NCI-H2107 (cell line): ENCODE results near the gene RBM4.

Experiments used
- DNase-seq: peaks from one replicate; lab custom pipeline; 2025; lab: John Stamatoyannopoulos, UW

RBM4 gene

DNA sequence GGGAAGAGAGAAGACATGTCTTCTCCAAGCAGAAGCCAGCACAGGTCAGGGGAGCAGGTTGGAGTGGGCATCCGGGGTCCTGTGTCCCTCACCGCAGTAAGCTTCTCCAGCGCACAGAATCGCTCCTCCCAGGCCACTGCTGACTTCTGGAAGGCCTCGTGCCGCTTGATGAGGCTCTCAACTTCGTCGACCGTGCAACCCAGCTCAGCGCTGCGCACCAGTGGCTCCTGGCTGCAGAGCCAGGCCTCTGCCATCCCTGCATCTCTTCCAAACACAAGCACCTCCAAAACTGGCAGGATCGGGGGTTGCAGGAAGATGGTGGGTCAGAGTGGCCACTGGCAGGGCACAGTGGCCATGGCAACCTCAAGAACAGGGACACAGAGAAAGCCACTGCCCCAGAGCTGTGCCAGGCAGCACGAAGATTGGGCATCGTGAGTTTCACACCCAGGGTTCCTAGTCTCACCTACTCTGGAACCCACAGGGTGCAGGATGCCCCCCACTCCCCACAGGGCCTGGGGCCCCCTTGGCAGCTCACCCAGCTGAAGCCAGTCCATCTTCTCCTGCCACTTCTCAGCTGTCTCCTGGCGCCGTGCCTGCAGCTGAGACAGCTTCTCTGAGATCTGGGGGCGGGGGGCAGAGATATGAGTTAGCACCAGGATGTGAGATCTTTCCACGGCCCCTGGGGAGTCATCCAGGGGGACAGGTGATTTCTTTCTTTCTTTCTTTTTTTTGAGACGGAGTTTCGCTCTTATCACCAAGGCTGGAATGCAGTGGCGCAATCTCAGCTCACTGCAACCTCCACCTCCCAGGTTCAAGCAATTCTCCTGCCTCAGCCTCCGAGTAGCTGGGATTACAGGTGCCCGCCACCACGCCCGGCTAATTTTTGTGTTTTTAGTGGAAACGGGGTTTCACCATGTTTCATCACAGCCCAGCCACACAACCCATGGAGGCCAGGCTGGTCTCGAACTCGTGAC, 50.3 kb downstream of the RBM4 start:
- DNase-seq, result no peak

DNA sequence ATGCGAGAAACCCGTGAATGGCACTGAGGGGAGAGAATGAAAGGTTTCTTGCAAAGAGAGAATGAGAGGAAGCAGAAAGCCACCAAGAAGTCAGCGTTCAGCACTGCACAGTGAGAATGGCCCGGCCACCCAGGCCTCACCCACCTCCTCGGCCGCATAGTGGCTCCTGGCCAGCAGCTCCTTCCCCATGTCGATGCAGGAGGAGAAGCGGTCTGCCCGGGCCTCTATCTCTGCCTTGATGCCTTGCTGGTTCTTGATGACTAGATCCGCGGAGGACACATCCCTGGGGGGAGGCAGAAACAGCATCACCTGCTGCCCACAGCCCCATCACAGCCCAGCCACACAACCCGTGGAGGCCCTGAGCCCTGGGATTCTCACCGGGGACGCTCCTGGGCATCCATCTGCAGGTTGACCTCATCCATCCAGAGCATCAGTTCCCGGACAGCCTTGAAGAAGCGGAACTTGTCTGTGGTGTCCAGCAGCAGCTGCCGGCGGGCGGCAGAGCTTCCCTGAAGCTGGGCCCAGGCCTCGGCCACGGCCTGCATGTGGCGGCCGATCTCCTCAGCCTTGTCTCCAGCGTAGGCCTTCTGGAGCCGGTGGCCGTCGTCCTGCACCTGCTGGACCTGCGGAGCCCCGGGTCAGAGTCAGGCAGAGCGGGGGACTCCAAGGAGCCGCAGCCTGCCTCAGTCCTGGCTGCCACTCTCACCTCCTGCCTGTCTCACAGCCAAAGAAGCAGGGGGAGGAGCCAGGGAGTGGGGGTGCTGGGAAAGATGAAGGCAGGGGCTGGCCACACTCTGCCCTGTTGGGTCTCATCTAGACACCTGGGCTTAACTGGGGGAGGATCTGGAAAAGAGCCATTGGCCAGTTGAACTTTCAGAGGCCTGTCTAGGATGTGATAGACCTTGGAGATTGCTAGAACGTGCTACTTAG, 51.4 kb downstream of the RBM4 start:
- DNase-seq, result no peak

DNA sequence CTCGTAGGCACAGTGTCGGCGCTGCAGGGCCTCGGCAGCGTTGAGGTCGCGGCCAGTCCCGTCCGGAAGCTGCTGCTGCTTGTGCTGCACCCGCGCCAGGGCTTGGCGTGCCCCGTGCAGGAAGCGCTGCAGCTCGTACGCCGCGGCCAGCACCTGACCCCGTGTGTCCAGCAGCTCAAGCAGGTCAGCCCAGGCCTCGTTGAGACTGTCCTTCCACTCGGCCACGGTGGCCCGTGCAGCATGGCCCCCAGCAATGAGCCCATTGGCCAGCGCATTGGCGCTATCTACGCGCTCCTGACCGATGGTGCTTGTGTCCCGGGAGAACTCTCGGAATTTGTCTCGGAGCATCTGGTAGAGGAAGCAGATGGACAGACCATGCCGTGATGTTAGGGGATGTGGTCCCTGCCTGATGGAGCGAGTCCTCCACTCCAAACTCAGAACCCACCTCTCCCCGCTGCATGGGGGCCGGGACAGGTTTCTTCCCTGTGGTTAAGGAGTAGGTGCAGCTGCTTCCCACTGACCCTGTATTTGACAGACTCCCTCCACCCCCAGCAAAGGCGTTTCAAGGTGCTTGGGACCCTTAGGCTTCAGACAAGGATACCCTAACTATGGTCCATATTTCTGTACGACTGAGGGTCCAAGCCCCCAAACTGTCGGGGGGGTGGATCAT, 52.9 kb downstream of the RBM4 start:
- DNase-seq, result no peak

DNA sequence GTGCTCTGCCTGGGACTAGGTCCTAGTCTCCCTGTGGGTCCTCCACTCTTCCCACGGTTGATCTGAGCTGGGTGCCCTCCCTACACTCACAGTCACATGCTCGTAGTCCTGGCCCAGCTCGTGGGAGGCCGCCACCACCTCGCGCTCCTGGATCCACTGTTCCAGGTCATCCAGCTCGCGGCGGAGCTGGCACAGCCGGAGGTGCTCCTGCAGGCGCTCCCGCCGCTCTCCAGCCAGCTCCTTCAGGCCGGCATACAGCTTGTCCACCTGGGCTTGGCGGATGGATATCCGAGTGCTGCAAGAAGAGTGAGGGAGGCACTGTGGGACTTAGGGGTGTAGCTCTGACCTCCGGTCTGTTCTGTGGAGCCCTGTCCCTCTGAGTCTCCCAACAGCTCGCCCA, 53.9 kb downstream of the RBM4 start:
- no peak for DNase-seq

DNA sequence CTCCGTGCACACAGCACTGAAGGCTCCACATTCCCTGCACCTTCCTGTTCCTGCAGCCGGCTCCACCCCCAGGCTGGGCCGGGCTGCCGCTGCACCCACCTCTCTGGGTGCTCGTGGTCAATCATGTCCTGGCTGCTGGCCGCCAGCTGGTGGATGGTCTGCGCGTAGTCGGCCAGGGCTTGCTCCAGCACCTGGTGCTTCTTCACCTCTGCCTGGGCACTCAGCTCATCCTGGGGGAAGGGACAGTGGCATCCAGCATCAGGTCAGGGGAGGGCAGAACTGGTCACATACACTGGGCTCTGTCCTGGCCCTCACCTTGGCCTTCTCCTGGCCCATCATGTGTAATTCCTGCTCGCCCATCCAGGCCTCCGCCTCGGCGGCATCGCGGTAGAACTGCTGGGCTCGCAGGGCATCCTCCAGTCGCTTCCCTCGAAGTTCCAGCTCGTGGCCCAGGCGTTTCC, 54.4 kb downstream of the RBM4 start:
- DNase-seq, result no peak

DNA sequence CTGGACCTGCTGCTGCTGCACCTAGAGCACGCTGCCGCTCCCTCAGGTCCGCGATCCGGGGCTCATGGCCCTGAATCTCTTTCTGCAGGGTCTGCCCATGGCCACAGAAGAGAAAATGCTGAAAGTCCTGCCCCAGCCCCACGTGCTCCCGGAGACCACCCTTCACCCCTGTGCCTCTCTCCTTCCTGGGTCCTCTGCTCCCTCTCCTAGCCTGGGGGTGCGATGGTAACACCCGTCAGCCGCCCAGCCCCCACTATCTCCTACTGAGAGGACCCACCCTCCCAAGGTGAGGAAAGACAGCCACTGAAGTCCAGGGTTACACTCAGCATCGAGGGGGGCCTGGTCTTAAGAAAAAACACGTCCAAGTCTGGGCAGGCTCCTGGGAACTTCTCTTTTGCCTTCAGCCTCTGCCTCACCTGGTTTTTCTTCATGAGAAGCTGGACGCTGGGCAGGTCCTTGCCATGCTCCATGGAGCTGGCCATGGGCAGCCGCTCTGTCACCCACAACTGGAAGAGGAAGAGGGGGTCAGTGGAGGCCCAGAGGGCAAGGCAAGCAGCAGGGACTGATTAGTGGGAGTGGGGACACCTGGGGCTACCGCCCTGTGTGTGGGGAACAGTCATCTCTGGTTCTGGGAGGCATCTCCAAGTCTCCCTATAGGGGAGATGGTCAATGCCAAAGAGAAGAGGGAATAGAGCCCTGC, 55.0 kb downstream of the RBM4 start:
- DNase-seq, result no peak

DNA sequence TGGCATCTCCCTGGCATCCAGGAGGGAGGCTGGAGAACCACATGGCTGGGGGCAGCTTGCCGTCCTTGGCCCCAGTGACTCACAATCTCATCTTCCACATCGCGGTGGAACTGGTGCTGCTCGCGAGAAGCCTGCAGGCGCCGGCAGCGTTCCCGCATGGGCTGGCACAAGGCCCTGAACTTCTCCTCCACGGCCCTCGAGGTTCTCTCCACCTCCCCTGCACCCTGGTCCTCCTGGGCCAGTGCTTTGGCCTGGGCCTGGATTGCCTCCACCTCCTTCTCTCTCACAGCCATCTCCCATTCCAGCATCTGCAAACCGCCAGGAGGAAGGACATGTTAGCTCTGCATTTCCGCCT, 55.5 kb downstream of the RBM4 start:
- no peak for DNase-seq

GRCh38 chr11:66694732-66695207, 56.3 kb downstream of the RBM4 start:
- DNase-seq, result peak; percentile 85
